IMR-90 (cell line): Measurements from ENCODE around the gene EIF4E3. TPM values are rescaled to one million over a fixed set of nuclear protein-coding genes. Genes with fewer than 3 reads are reported as not detected.

Experiments used
- ATAC-seq: fragments of 200-7000 bp; cut with Tn5 transposase; 2 replicates; pipeline ENCODE4 v1.9.1; 2020; ENCODE audit warnings: low read depth, mild to moderate bottlenecking, moderate library complexity
- BruUV-seq: library from RNA; stranded (reverse); fragments of 400-500 nt; replicated peaks from 2 replicates; lab custom pipeline; 2021; lab: Mats Ljungman, UMichigan
- CTCF ChIA-PET: fragments of 300-600 bp; formaldehyde crosslinking; extraction: SDS; loops from one replicate; lab custom pipeline; 2021; ENCODE audit warnings: antibody characterized with exemption; lab: Yijun Ruan, JAX
- POLR2A ChIA-PET: fragments of 300-600 bp; sonication (Branson Sonifier 250); formaldehyde crosslinking; loops from one replicate; lab custom pipeline; 2022; ENCODE audit warnings: antibody characterized with exemption; ENCODE audit not compliant: unreplicated experiment; lab: Charles Lee
- DNase-seq: peaks from one replicate; pipeline ENCODE4 v3.0.0; 2013
- H2AFZ ChIP-seq: replicated peaks from 2 replicates; pipeline ENCODE3; 2013; ENCODE audit warnings: low read length, mild to moderate bottlenecking; ENCODE audit not compliant: poor library complexity
- H2AK5ac ChIP-seq: 2 replicates; pipeline ENCODE4 v1.6.1; 2013; ENCODE audit warnings: low read depth, low read length, inconsistent platforms
- H2AK9ac ChIP-seq: replicated peaks from 2 replicates; pipeline ENCODE3; 2013; ENCODE audit warnings: mild to moderate bottlenecking, low read depth, low read length, moderate library complexity; ENCODE audit not compliant: poor library complexity
- H2BK120ac ChIP-seq: 2 replicates; pipeline ENCODE4 v1.6.1; 2013; ENCODE audit warnings: low read depth, low read length, inconsistent platforms
- H2BK15ac ChIP-seq: 3 replicates; pipeline ENCODE4 v1.6.1; 2013; ENCODE audit warnings: low read depth, low read length, inconsistent platforms
- H2BK20ac ChIP-seq: 2 replicates; pipeline ENCODE4 v1.6.1; 2013; ENCODE audit warnings: low read depth, mild to moderate bottlenecking, inconsistent platforms, low read length, moderate library complexity
- H2BK5ac ChIP-seq: 2 replicates; pipeline ENCODE4 v1.6.1; 2013; ENCODE audit warnings: mild to moderate bottlenecking, low read depth, low read length, inconsistent platforms; ENCODE audit not compliant: poor library complexity, severe bottlenecking
- H3K14ac ChIP-seq: replicated peaks from 2 replicates; pipeline ENCODE4 v1.6.1; 2013; ENCODE audit warnings: low read depth, low read length, inconsistent platforms
- H3K18ac ChIP-seq: 2 replicates; pipeline ENCODE4 v1.6.1; 2013; ENCODE audit warnings: low read depth, low read length, control low read depth
- H3K23ac ChIP-seq: 2 replicates; pipeline ENCODE4 v1.6.1; 2013; ENCODE audit warnings: low read depth, low read length, inconsistent platforms
- H3K27ac ChIP-seq: 2 replicates; pipeline ENCODE4 v1.5.1; 2013; ENCODE audit warnings: mild to moderate bottlenecking, control low read depth, low read length; ENCODE audit not compliant: insufficient read depth
- H3K27me3 ChIP-seq: 2 replicates; pipeline ENCODE4 v1.6.1; 2013; ENCODE audit warnings: low read length; ENCODE audit not compliant: control insufficient read depth, insufficient read depth
- H3K36me3 ChIP-seq: 2 replicates; pipeline ENCODE4 v1.6.1; 2013; ENCODE audit warnings: low read length, mixed read lengths; ENCODE audit not compliant: control insufficient read depth, insufficient read depth
- H3K4ac ChIP-seq: 2 replicates; pipeline ENCODE4 v1.6.1; 2013; ENCODE audit warnings: low read depth, low read length, inconsistent platforms
- H3K4me1 ChIP-seq: 2 replicates; pipeline ENCODE4 v1.6.1; 2013; ENCODE audit warnings: low read length, mixed read lengths; ENCODE audit not compliant: control insufficient read depth, insufficient read depth
- H3K4me2 ChIP-seq: 2 replicates; pipeline ENCODE4 v1.6.1; 2013; ENCODE audit warnings: low read depth, mild to moderate bottlenecking, control low read depth, low read length, moderate library complexity
- H3K4me3 ChIP-seq: 2 replicates; pipeline ENCODE4 v1.5.1; 2013; ENCODE audit warnings: low read depth, mild to moderate bottlenecking, control low read depth, low read length, moderate library complexity; ENCODE audit not compliant: insufficient read depth
- H3K56ac ChIP-seq: 2 replicates; pipeline ENCODE4 v1.6.1; 2013; ENCODE audit warnings: low read length, inconsistent platforms; ENCODE audit not compliant: insufficient read depth; ENCODE audit errors: extremely low read depth
- H3K79me1 ChIP-seq, 2 experiments: 2 replicates each; pipeline ENCODE4 v1.6.1; 2013; ENCODE audit warnings: low read length in 2 of 2, inconsistent platforms in 1 of 2, low read depth in 1 of 2
- H3K9ac ChIP-seq: 2 replicates; pipeline ENCODE4 v1.6.1; 2013; ENCODE audit warnings: low read depth, low read length, control low read depth
- H3K9me1 ChIP-seq: 2 replicates; pipeline ENCODE4 v1.6.1; 2013; ENCODE audit warnings: low read length, inconsistent platforms; ENCODE audit not compliant: insufficient read depth
- H3K9me3 ChIP-seq: 2 replicates; pipeline ENCODE4 v1.6.1; 2013; ENCODE audit warnings: low read length; ENCODE audit not compliant: control insufficient read depth, insufficient read depth
- H4K20me1 ChIP-seq: 2 replicates; pipeline ENCODE4 v1.6.1; 2013; ENCODE audit warnings: low read length, inconsistent platforms; ENCODE audit not compliant: insufficient read depth
- H4K5ac ChIP-seq: 2 replicates; pipeline ENCODE4 v1.6.1; 2013; ENCODE audit warnings: mild to moderate bottlenecking, low read depth, low read length, control low read depth
- H4K8ac ChIP-seq, 2 experiments: 2 replicates each; pipeline ENCODE4 v1.6.1; 2013; ENCODE audit warnings: low read depth in 2 of 2, low read length in 2 of 2, control low read depth in 1 of 2, inconsistent platforms in 1 of 2
- H4K91ac ChIP-seq: 2 replicates; pipeline ENCODE4 v1.6.1; 2013; ENCODE audit warnings: low read depth, low read length, inconsistent platforms; ENCODE audit not compliant: insufficient read depth
- BHLHE40 ChIP-seq: fragments of 150-350 bp; IDR thresholded peaks from 2 replicates; pipeline ENCODE4 v1.6.1; 2016; ENCODE audit warnings: mild to moderate bottlenecking, low read depth, low read length
- CEBPB ChIP-seq: IDR thresholded peaks from 2 replicates; pipeline ENCODE4 v1.6.1; 2012; ENCODE audit warnings: low read depth, low read length, improper control_type of control experiment
- CTCF ChIP-seq: conservative IDR thresholded peaks from 2 replicates; pipeline ENCODE4 v1.5.1; 2012; ENCODE audit warnings: mild to moderate bottlenecking, low read depth, low read length, improper control_type of control experiment
- FOS ChIP-seq: fragments of 150-350 bp; IDR thresholded peaks from 2 replicates; pipeline ENCODE4 v1.6.1; 2016; ENCODE audit warnings: low read depth, low read length
- MAFK ChIP-seq: IDR thresholded peaks from 2 replicates; pipeline ENCODE4 v1.6.1; 2012; ENCODE audit warnings: low read depth, low read length, improper control_type of control experiment
- MAZ ChIP-seq: IDR thresholded peaks from 2 replicates; pipeline ENCODE4 v1.6.1; 2012; ENCODE audit warnings: low read depth, mild to moderate bottlenecking, low read length, improper control_type of control experiment, moderate library complexity, borderline replicate concordance
- MXI1 ChIP-seq: IDR thresholded peaks from 2 replicates; pipeline ENCODE4 v1.6.1; 2012; ENCODE audit warnings: low read depth, mild to moderate bottlenecking, low read length, moderate library complexity, borderline replicate concordance
- POLR2A ChIP-seq: IDR thresholded peaks from 2 replicates; pipeline ENCODE4 v1.6.1; 2012; ENCODE audit warnings: mild to moderate bottlenecking, low read depth, low read length
- RCOR1 ChIP-seq: IDR thresholded peaks from 2 replicates; pipeline ENCODE4 v1.6.1; 2012; ENCODE audit warnings: mild to moderate bottlenecking, low read length, improper control_type of control experiment; ENCODE audit not compliant: insufficient replicate concordance
- SMC3 ChIP-seq: fragments of 150-350 bp; IDR thresholded peaks from 2 replicates; pipeline ENCODE4 v1.6.1; 2016; ENCODE audit warnings: low read depth, mild to moderate bottlenecking, antibody characterized with exemption, low read length, moderate library complexity
- USF2 ChIP-seq: fragments of 150-350 bp; IDR thresholded peaks from 2 replicates; pipeline ENCODE4 v1.6.1; 2017; ENCODE audit warnings: mild to moderate bottlenecking, antibody characterized with exemption, low read length, low read depth
- WGBS, 2 experiments: methylation state at CpG; one replicate each; pipeline versions ENCODE4 v1.1.5 to v1.1.7; 2013; ENCODE audit warnings: missing lambda C conversion rate in 2 of 2; ENCODE audit not compliant: insufficient read length in 1 of 2; ENCODE audit errors: extremely low coverage in 2 of 2; 5-methylcytosine and 5-hydroxymethylcytosine counted together
- dilution Hi-C: fragments of 300-500 bp; cut with HindIII; formaldehyde crosslinking; loops from one replicate; pipeline ENCODE4 v1.14.3; 2018; ENCODE audit warnings: low sequenced_read_pairs; ENCODE audit not compliant: unreplicated experiment
- in situ Hi-C: fragments of 300-500 bp; cut with MboI; formaldehyde crosslinking; loops from 3 replicates; pipeline ENCODE4 v1.14.3; 2019; ENCODE audit warnings: low sequenced_read_pairs, inconsistent platforms, mixed read lengths
- intact Hi-C: fragments of 100-400 bp; cut with micrococcal nuclease; formaldehyde crosslinking; loops from 2 replicates; pipeline ENCODE4 v1.10.0; 2022
- polyA plus RNA-seq, 3 experiments: library from polyadenylated mRNA; depleted of rRNA; stranded (reverse); fragments of >200 nt; gene quantifications; 2 replicates each; pipeline ENCODE4 v1.2.3, GENCODE V29; 2012; ENCODE audit warnings: low replicate concordance in 1 of 3
- total RNA-seq: library from RNA; depleted of rRNA; stranded (reverse); fragments of >200 nt; gene quantifications from 2 replicates; pipeline ENCODE4 v1.2.3, GENCODE V29; 2012

Gene EIF4E3
- total and polyA plus RNA-seq, 2 of the 4 experiments (the other 2 are of a cell fraction): 0.72 to 1.1 TPM

GRCh38 chr3:71714595-71714994, 10.6 kb downstream of the EIF4E3 start:
- no TSS peak for BruUV-seq
- Histone ChIP-seq H2AFZ (no peak overlapping the region), H4K20me1 (no peaks in the 10 kb centered on the region; the same call in 1 of the 2 replicates), H2BK15ac (no peak overlapping the region), H3K56ac (no peak overlapping the region), H3K23ac (no peak overlapping the region), H3K4ac (no peak overlapping the region), H2BK120ac (no peak overlapping the region), H3K14ac (no peak overlapping the region), H3K4me2 (no peak overlapping the region), H3K9me3 (no peaks in the 10 kb centered on the region), H2BK5ac (no peak overlapping the region), H3K4me3 (no peak overlapping the region), H2BK20ac (no peak overlapping the region), H3K18ac (no peak overlapping the region), H4K8ac (no peak overlapping the region), H2AK5ac (no peak overlapping the region), H2AK9ac (no peak overlapping the region), H3K27me3 (peaks cover 32% of the 10 kb centered on the region), H3K9ac (no peak overlapping the region), H3K36me3 (no peaks in the 10 kb centered on the region), H4K91ac (no peak overlapping the region), H3K79me1 (no peaks in the 10 kb centered on the region), H4K5ac (no peak overlapping the region), H3K9me1 (no peaks in the 10 kb centered on the region), H3K27ac (no peak overlapping the region), H3K4me1 (no peaks in the 10 kb centered on the region)
- 47% methylated on average over 2 of the region's 4 CpGs; no CpG with 5 or more reads in 1 of the 2 experiments for WGBS, 2 experiments
- in situ Hi-C loops (no loop called here), intact Hi-C loops (loop anchor here (5.0 to 10.0 kb wide), 5 partner anchors 158 to 1373 kb away; no protein-coding TSS in a partner anchor), dilution Hi-C loops (no loop called here)
- no peak for ATAC-seq
- DNase-seq: no peak
- TF ChIP-seq RCOR1: no peak
- TF ChIP-seq FOS: no peak
- no peak for TF ChIP-seq MAZ
- TF ChIP-seq BHLHE40: no peak
- TF ChIP-seq MAFK: no peak
- no peak for TF ChIP-seq POLR2A
- TF ChIP-seq SMC3: no peak
- TF ChIP-seq CEBPB: no peak
- TF ChIP-seq CTCF: no peak
- no peak for TF ChIP-seq MXI1
- TF ChIP-seq USF2: no peak
- ChIA-PET POLR2A (no interaction called here), CTCF (no interaction called here)
